MM.1S (cell line): ENCODE measurements around the gene MAML3.

ENCODE experiments used
- DNase-seq: peaks from one replicate; pipeline ENCODE4 v3.0.0-alpha.2; 2015
- H2AFZ ChIP-seq: fragments of 300-600 bp; sonication (generic); 2 replicates; pipeline ENCODE4 v1.6.0; 2016; ENCODE audit warnings: antibody characterized with exemption, low read length
- H3F3A ChIP-seq: fragments of 300-600 bp; sonication (generic); 2 replicates; pipeline ENCODE4 v1.6.1; 2016; ENCODE audit warnings: mild to moderate bottlenecking, antibody characterized with exemption, low read length, moderate library complexity, mixed read lengths; ENCODE audit not compliant: insufficient read depth
- H3K27ac ChIP-seq: fragments of 300-600 bp; sonication (generic); 2 replicates; pipeline ENCODE4 v1.5.1; 2016; ENCODE audit warnings: mild to moderate bottlenecking, low read length
- H3K27me3 ChIP-seq: fragments of 300-600 bp; sonication (generic); replicated peaks from 2 replicates; pipeline ENCODE4 v1.6.0; 2016; ENCODE audit warnings: low read length; ENCODE audit not compliant: insufficient read depth
- H3K36me3 ChIP-seq: fragments of 300-600 bp; sonication (generic); replicated peaks from 2 replicates; pipeline ENCODE4 v1.6.1; 2016; ENCODE audit warnings: mild to moderate bottlenecking, low read length, mixed read lengths; ENCODE audit not compliant: insufficient read depth
- H3K4me1 ChIP-seq: fragments of 300-600 bp; sonication (generic); 2 replicates; pipeline ENCODE4 v1.6.1; 2016; ENCODE audit warnings: low read length, mixed read lengths
- H3K4me2 ChIP-seq: fragments of 300-600 bp; sonication (generic); 2 replicates; pipeline ENCODE4 v1.6.0; 2016; ENCODE audit warnings: low read depth, low read length
- H3K4me3 ChIP-seq: fragments of 300-600 bp; sonication (generic); 2 replicates; pipeline ENCODE4 v1.5.1; 2016; ENCODE audit warnings: low read length, mixed read lengths
- H3K79me2 ChIP-seq: fragments of 300-600 bp; sonication (generic); 2 replicates; pipeline ENCODE4 v1.6.1; 2016; ENCODE audit warnings: mixed run types, low read length, mixed read lengths
- H3K9ac ChIP-seq: fragments of 300-600 bp; sonication (generic); 2 replicates; pipeline ENCODE4 v1.6.1; 2016; ENCODE audit warnings: low read length, mixed read lengths
- H3K9me2 ChIP-seq: fragments of 300-600 bp; sonication (generic); replicated peaks from 2 replicates; pipeline ENCODE4 v1.6.1; 2016; ENCODE audit warnings: mild to moderate bottlenecking, low read length, mixed read lengths; ENCODE audit not compliant: insufficient read depth
- H3K9me3 ChIP-seq: fragments of 300-600 bp; sonication (generic); replicated peaks from 2 replicates; pipeline ENCODE4 v1.6.1; 2016; ENCODE audit warnings: mild to moderate bottlenecking, low read length, mixed read lengths; ENCODE audit not compliant: insufficient read depth
- H4K20me1 ChIP-seq: fragments of 300-600 bp; sonication (generic); 2 replicates; pipeline ENCODE4 v1.6.1; 2016; ENCODE audit warnings: mild to moderate bottlenecking, low read length, moderate library complexity, mixed read lengths; ENCODE audit not compliant: insufficient read depth
- CTCF ChIP-seq: fragments of 300-600 bp; sonication (generic); IDR thresholded peaks from 2 replicates; pipeline ENCODE4 v1.5.1; 2016; ENCODE audit warnings: antibody characterized with exemption, low read length, mixed read lengths
- EZH2 ChIP-seq: fragments of 300-600 bp; sonication (generic); optimal IDR thresholded peaks from 2 replicates; pipeline ENCODE3; 2017; ENCODE audit warnings: low read depth, mild to moderate bottlenecking, antibody characterized with exemption, low read length, mixed read lengths
- EZH2phosphoT487 ChIP-seq: fragments of 300-600 bp; sonication (generic); IDR thresholded peaks from 2 replicates; pipeline ENCODE4 v1.6.1; 2018; ENCODE audit warnings: antibody characterized with exemption, low read length

MAML3 gene

GRCh38 chr4:139907001-139907809 lies 246.8 kb downstream of the MAML3 start:
- TF ChIP-seq EZH2phosphoT487, result no peak
- no peak for TF ChIP-seq EZH2
- no peak for TF ChIP-seq CTCF

GRCh38 chr4:139905489-139905888 lies 248.5 kb downstream of the MAML3 start:
- H4K20me1 ChIP-seq, result no peaks in the 10 kb centered on the region
- no peaks in the 10 kb centered on the region for H3K79me2 ChIP-seq
- no peaks in the 10 kb centered on the region for H3K4me1 ChIP-seq
- no peak overlapping the region for H3K9ac ChIP-seq
- H3K27ac ChIP-seq, result no peak overlapping the region
- no peak overlapping the region for H3K4me3 ChIP-seq
- DNase-seq, result no peak
- H3F3A ChIP-seq, result no peaks in the 10 kb centered on the region
- TF ChIP-seq EZH2phosphoT487 (no peak), EZH2 (no peak), CTCF (no peak)
- H2AFZ ChIP-seq, result no peak overlapping the region
- H3K9me2 ChIP-seq, result no peaks in the 10 kb centered on the region
- no peaks in the 10 kb centered on the region for H3K9me3 ChIP-seq
- H3K4me2 ChIP-seq, result no peak overlapping the region
- no peaks in the 10 kb centered on the region for H3K27me3 ChIP-seq
- H3K36me3 ChIP-seq, result no peaks in the 10 kb centered on the region

More at GRCh38 chr4:139907001-139907809, 246.8 kb downstream of the MAML3 start:
- no peaks in the 10 kb centered on the region for H3F3A ChIP-seq
- no peaks in the 10 kb centered on the region for H3K4me1 ChIP-seq
- no peak overlapping the region for H2AFZ ChIP-seq
- H3K4me3 ChIP-seq, result no peak overlapping the region
- H3K79me2 ChIP-seq, result no peaks in the 10 kb centered on the region
- H3K36me3 ChIP-seq, result no peaks in the 10 kb centered on the region
- no peaks in the 10 kb centered on the region for H4K20me1 ChIP-seq
- H3K4me2 ChIP-seq, result no peak overlapping the region
- no peaks in the 10 kb centered on the region for H3K9me2 ChIP-seq
- no peak overlapping the region for H3K27ac ChIP-seq
- no peaks in the 10 kb centered on the region for H3K27me3 ChIP-seq
- no peaks in the 10 kb centered on the region for H3K9me3 ChIP-seq
- no peak for DNase-seq
- no peak overlapping the region for H3K9ac ChIP-seq

GRCh38 chr4:139904406-139904805 lies 249.6 kb downstream of the MAML3 start:
- no peak overlapping the region for H3K9ac ChIP-seq
- TF ChIP-seq EZH2phosphoT487, result no peak
- no peak for TF ChIP-seq CTCF
- no peak for TF ChIP-seq EZH2
- no peaks in the 10 kb centered on the region for H3K9me3 ChIP-seq
- H3K4me2 ChIP-seq, result no peak overlapping the region
- H4K20me1 ChIP-seq, result no peaks in the 10 kb centered on the region
- no peak overlapping the region for H2AFZ ChIP-seq
- H3F3A ChIP-seq, result no peaks in the 10 kb centered on the region
- H3K4me3 ChIP-seq, result no peak overlapping the region
- no peaks in the 10 kb centered on the region for H3K79me2 ChIP-seq
- H3K27ac ChIP-seq, result no peak overlapping the region
- no peak for DNase-seq
- no peaks in the 10 kb centered on the region for H3K9me2 ChIP-seq
- no peaks in the 10 kb centered on the region for H3K4me1 ChIP-seq
- H3K27me3 ChIP-seq, result no peaks in the 10 kb centered on the region
- no peaks in the 10 kb centered on the region for H3K36me3 ChIP-seq
